GM23248 (cell line): ENCODE measurements around the gene AHRR.

Experiments used
- EZH2 ChIP-seq: fragments of 200-600 bp; sonication (generic); IDR thresholded peaks from 2 replicates; pipeline ENCODE4 v1.6.1; 2018; ENCODE audit warnings: antibody characterized with exemption, mild to moderate bottlenecking; ENCODE audit not compliant: insufficient read depth, poor library complexity, severe bottlenecking
- EZH2phosphoT487 ChIP-seq: fragments of 200-600 bp; sonication (generic); IDR thresholded peaks from 2 replicates; pipeline ENCODE4 v1.6.1; 2018; ENCODE audit warnings: antibody characterized with exemption, moderate library complexity, mild to moderate bottlenecking, low read depth; ENCODE audit not compliant: insufficient read depth

DNA sequence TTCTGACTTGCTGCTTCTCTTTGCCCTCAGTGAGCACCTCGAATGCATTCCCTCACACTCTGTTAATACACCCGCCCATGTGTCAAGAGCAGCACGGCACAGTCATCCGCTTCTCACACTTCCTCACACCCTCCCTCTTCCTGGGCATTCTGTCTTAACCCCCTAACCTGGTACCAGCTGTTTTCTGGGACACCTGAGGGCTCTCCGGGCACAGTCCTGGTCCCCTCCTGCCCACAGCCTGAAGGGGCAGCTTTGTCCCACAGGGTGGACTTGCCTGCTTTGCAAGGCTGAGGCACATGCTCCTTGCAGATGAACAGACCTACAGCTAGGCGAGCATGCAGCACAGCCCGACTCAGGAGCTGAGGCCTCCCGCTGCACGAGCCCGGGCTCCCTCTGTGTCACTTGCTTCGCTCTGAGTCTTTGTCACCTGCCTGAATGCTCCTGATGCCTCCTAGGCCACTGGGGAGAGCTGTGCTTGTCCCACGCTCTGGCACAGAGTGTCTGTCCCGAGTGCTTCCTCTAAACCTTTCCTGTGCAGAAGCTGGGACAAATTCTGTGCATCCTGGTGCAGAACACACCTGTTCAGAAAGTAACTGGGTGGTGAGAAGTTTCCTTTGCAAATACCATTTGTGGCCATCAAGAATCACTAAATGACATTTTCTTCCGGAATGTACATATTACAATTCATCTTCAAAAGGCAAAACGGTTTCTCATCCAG lies 47.8 kb downstream of the AHRR start:
- TF ChIP-seq EZH2 (no peak), EZH2phosphoT487 (no peak)
